Type B pancreatic cell (in vitro differentiated cells): Measurements from ENCODE around the gene RAB7A. TPM values are rescaled to one million over a fixed set of nuclear protein-coding genes. Genes with fewer than 3 reads are reported as not detected.
A peak's percentile ranks its signal among the peaks of the same experiment; 100 is the strongest.

Experiments used
- DNase-seq: peaks from one replicate; pipeline ENCODE4 v3.0.0; 2021; ENCODE audit warnings: mixed read lengths; ENCODE audit not compliant: unreplicated experiment; ENCODE audit errors: extremely low spot score
- H3K27ac Mint-ChIP-seq: 2 replicates; pipeline ENCODE4 v1.8.0; 2021; ENCODE audit warnings: mild to moderate bottlenecking, mixed read lengths
- H3K27me3 Mint-ChIP-seq: 2 replicates; pipeline ENCODE4 v1.8.0; 2021; ENCODE audit warnings: mixed read lengths
- H3K36me3 Mint-ChIP-seq: 2 replicates; pipeline ENCODE4 v1.8.0; 2021; ENCODE audit warnings: mixed read lengths
- H3K4me1 Mint-ChIP-seq: one replicate; pipeline ENCODE4 v1.8.0; 2021; ENCODE audit warnings: mixed read lengths; ENCODE audit not compliant: unreplicated experiment
- H3K4me3 Mint-ChIP-seq: 2 replicates; pipeline ENCODE4 v1.8.0; 2021; ENCODE audit warnings: mild to moderate bottlenecking, mixed read lengths
- H3K9me3 Mint-ChIP-seq: 2 replicates; pipeline ENCODE4 v1.8.0; 2021; ENCODE audit warnings: mixed read lengths
- CTCF ChIP-seq: fragments of 200-600 bp; sonication (generic); conservative IDR thresholded peaks from 2 replicates; pipeline ENCODE4 v1.5.0; 2021; ENCODE audit warnings: antibody characterized with exemption, mild to moderate bottlenecking
- total RNA-seq: library from RNA; stranded (reverse); gene quantifications from 2 replicates; pipeline ENCODE4 v1.2.1, GENCODE V29; 2021; ENCODE audit warnings: low replicate concordance

RAB7A gene
- total RNA-seq, 1 donor from 2014 or later: 157 TPM

GRCh38 chr3:128707928-128708494 is 18.0 kb upstream of the RAB7A start:
- DNase-seq: no peak
- Mint-ChIP-seq H3K27me3 (no peaks in the 10 kb centered on the region), H3K4me3 (no peak overlapping the region), H3K4me1 (peaks cover 9% of the 10 kb centered on the region), H3K27ac (peak overlapping the region; percentile 16), H3K36me3 (no peaks in the 10 kb centered on the region), H3K9me3 (no peaks in the 10 kb centered on the region)
- TF ChIP-seq CTCF: no peak

GRCh38 chr3:128709038-128709437 is 16.9 kb upstream of the RAB7A start:
- no peaks in the 10 kb centered on the region for H3K36me3 Mint-ChIP-seq
- peaks cover 9% of the 10 kb centered on the region for H3K4me1 Mint-ChIP-seq
- no peak overlapping the region for H3K4me3 Mint-ChIP-seq
- H3K27ac Mint-ChIP-seq: no peak overlapping the region
- no peaks in the 10 kb centered on the region for H3K9me3 Mint-ChIP-seq
- H3K27me3 Mint-ChIP-seq: no peaks in the 10 kb centered on the region
- no peak for DNase-seq
- no peak for TF ChIP-seq CTCF

GRCh38 chr3:128709506-128710210 is 16.3 kb upstream of the RAB7A start:
- Mint-ChIP-seq H3K27me3 (no peaks in the 10 kb centered on the region), H3K9me3 (no peaks in the 10 kb centered on the region), H3K4me1 (peaks cover 9% of the 10 kb centered on the region), H3K36me3 (no peaks in the 10 kb centered on the region), H3K27ac (peak overlapping the region; percentile 58), H3K4me3 (peak overlapping the region; percentile 39)
- no peak for TF ChIP-seq CTCF
- no peak for DNase-seq

GRCh38 chr3:128710816-128711433 is 15.1 kb upstream of the RAB7A start:
- Mint-ChIP-seq H3K4me1 (peaks cover 9% of the 10 kb centered on the region), H3K9me3 (no peaks in the 10 kb centered on the region), H3K27me3 (no peaks in the 10 kb centered on the region), H3K4me3 (no peak overlapping the region), H3K36me3 (no peaks in the 10 kb centered on the region), H3K27ac (no peak overlapping the region)
- no peak for TF ChIP-seq CTCF
- no peak for DNase-seq

GRCh38 chr3:128712848-128713247 is 13.1 kb upstream of the RAB7A start:
- Mint-ChIP-seq H3K27me3 (no peaks in the 10 kb centered on the region), H3K4me1 (peaks cover 9% of the 10 kb centered on the region), H3K36me3 (no peaks in the 10 kb centered on the region), H3K4me3 (no peak overlapping the region), H3K27ac (no peak overlapping the region), H3K9me3 (no peaks in the 10 kb centered on the region)
- DNase-seq: no peak
- no peak for TF ChIP-seq CTCF
